Loucy (cell line): ENCODE results near the gene HSD17B4.

Experiments
- H2AFZ ChIP-seq: fragments of 200-600 bp; sonication (generic); 2 replicates; pipeline ENCODE4 v1.6.0; 2016; ENCODE audit warnings: antibody characterized with exemption, mild to moderate bottlenecking, low read length, moderate library complexity
- H3F3A ChIP-seq: fragments of 200-600 bp; 2 replicates; pipeline ENCODE4 v1.6.0; 2016; ENCODE audit warnings: antibody characterized with exemption, low read depth, mild to moderate bottlenecking
- H3K27me3 ChIP-seq: fragments of 200-600 bp; sonication (generic); 2 replicates; pipeline ENCODE4 v1.6.1; 2014; ENCODE audit warnings: low read length, mild to moderate bottlenecking; ENCODE audit not compliant: insufficient read depth, poor library complexity, severe bottlenecking
- H3K36me3 ChIP-seq: fragments of 200-600 bp; sonication (generic); 2 replicates; pipeline ENCODE4 v1.6.1; 2016; ENCODE audit warnings: low read length; ENCODE audit not compliant: insufficient read depth
- H3K4me1 ChIP-seq: fragments of 200-600 bp; sonication (generic); 2 replicates; pipeline ENCODE4 v1.5.1; 2014; ENCODE audit warnings: low read length, mild to moderate bottlenecking; ENCODE audit not compliant: insufficient read depth, poor library complexity, severe bottlenecking
- H3K4me2 ChIP-seq: fragments of 200-600 bp; sonication (generic); 2 replicates; pipeline ENCODE4 v1.6.0; 2014; ENCODE audit warnings: antibody characterized with exemption, low read length, low read depth, mild to moderate bottlenecking; ENCODE audit not compliant: poor library complexity, severe bottlenecking
- H3K4me3 ChIP-seq: fragments of 200-600 bp; sonication (generic); 2 replicates; pipeline ENCODE4 v1.5.1; 2014; ENCODE audit warnings: low read length, mild to moderate bottlenecking, mixed read lengths; ENCODE audit not compliant: poor library complexity, severe bottlenecking
- H3K79me2 ChIP-seq: fragments of 200-600 bp; sonication (generic); 2 replicates; pipeline ENCODE4 v1.6.1; 2014; ENCODE audit warnings: low read length; ENCODE audit not compliant: insufficient read depth
- H3K9ac ChIP-seq: fragments of 200-600 bp; sonication (generic); 2 replicates; pipeline ENCODE4 v1.6.0; 2014; ENCODE audit warnings: mild to moderate bottlenecking, low read depth, low read length, moderate library complexity; ENCODE audit not compliant: poor library complexity, severe bottlenecking
- H3K9me2 ChIP-seq: fragments of 200-600 bp; sonication (generic); replicated peaks from 2 replicates; pipeline ENCODE4 v1.6.1; 2016; ENCODE audit warnings: low read depth, low read length, mixed read lengths
- H3K9me3 ChIP-seq: fragments of 200-600 bp; sonication (generic); 2 replicates; pipeline ENCODE4 v1.6.1; 2014; ENCODE audit warnings: mild to moderate bottlenecking, antibody characterized with exemption, low read length, low read depth; ENCODE audit not compliant: insufficient read depth
- H4K20me1 ChIP-seq: fragments of 200-600 bp; sonication (generic); 2 replicates; pipeline ENCODE4 v1.6.0; 2014; ENCODE audit warnings: antibody characterized with exemption, low read length, mild to moderate bottlenecking; ENCODE audit not compliant: insufficient read depth, poor library complexity, severe bottlenecking
- EZH2phosphoT487 ChIP-seq: fragments of 200-600 bp; IDR thresholded peaks from 2 replicates; pipeline ENCODE4 v1.6.1; 2018; ENCODE audit warnings: antibody characterized with exemption, mild to moderate bottlenecking, moderate library complexity, borderline replicate concordance
- TF ChIP-seq, protein P1 (sequence below): fragments of 200-600 bp; sonication (generic); conservative IDR thresholded peaks from 2 replicates; pipeline ENCODE4 v1.5.1; 2014; ENCODE audit warnings: mild to moderate bottlenecking, antibody characterized with exemption, low read length

Gene HSD17B4

DNA sequence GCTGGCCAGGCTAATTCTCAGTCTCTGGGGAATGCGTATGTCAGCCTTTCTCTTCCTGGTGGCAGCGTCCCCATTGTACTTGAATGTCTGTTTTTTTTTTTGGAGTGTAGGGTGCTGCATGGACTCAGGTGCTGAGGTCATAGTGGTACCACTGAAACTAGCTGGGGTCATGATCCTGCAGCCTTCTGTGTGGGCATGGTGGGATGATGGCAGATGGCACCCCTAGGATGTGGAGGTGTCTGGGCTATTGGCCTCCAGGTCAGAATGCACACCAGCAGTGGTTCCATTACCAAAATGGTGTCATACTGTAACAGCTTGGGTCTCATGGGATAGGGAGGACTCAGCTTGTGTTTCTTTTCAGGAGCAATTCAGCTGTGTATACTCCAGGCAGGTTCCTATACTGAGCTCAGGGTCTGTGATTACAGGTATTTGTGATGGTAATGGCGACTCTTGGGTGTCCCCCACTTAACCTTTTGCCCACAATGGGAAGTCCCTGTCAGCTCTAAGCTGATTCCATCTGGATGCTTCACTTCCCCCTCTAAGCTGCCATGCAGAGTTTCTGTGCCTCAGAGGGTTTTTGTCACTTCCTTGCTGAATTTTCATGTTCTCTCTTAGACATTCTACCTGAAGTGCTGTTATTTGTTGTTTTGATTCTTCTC lies 17.9 kb downstream of the HSD17B4 start:
- peaks cover 8% of the 10 kb centered on the region; the same call in 1 of the 2 replicates for H3K79me2 ChIP-seq
- H3F3A ChIP-seq, result no peaks in the 10 kb centered on the region
- H3K4me1 ChIP-seq, result no peaks in the 10 kb centered on the region
- H3K4me2 ChIP-seq, result no peak overlapping the region
- no peaks in the 10 kb centered on the region for H3K9me3 ChIP-seq
- no peak overlapping the region for H2AFZ ChIP-seq
- H3K9ac ChIP-seq, result no peak overlapping the region
- no peaks in the 10 kb centered on the region; the same call in 1 of the 2 replicates for H3K36me3 ChIP-seq
- TF ChIP-seq, protein P1, sequence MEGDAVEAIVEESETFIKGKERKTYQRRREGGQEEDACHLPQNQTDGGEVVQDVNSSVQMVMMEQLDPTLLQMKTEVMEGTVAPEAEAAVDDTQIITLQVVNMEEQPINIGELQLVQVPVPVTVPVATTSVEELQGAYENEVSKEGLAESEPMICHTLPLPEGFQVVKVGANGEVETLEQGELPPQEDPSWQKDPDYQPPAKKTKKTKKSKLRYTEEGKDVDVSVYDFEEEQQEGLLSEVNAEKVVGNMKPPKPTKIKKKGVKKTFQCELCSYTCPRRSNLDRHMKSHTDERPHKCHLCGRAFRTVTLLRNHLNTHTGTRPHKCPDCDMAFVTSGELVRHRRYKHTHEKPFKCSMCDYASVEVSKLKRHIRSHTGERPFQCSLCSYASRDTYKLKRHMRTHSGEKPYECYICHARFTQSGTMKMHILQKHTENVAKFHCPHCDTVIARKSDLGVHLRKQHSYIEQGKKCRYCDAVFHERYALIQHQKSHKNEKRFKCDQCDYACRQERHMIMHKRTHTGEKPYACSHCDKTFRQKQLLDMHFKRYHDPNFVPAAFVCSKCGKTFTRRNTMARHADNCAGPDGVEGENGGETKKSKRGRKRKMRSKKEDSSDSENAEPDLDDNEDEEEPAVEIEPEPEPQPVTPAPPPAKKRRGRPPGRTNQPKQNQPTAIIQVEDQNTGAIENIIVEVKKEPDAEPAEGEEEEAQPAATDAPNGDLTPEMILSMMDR, result no peak
- H3K9me2 ChIP-seq, result no peaks in the 10 kb centered on the region
- no peak overlapping the region for H3K4me3 ChIP-seq
- no peaks in the 10 kb centered on the region for H3K27me3 ChIP-seq
- H4K20me1 ChIP-seq, result no peaks in the 10 kb centered on the region

DNA sequence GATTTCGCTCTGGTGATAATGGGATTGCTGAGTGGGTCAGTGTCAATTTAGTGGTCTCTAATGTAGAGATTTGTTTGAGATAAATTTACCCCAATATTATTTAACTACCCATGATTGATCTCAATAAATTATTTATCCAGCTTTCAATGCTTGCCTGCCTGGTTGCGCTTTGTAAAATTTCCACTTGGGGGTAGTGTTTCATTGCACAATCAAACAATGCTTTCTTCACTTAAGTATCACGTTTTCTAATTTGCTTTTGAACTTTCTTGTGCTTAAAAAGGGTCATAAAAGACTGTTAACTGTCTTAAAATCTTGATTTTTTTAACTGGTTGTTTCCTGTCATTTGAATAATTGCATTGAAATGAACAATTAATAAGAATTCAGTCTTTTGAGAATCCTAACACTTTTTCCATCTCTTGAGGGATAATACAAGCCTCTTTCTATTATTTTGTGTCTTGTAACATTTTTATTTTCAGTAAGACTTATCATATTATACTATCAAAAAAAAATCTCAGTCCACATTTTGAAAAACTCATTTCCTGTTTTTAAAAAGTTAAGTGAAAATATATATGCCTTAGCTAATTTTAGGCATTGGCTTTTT lies 18.7 kb downstream of the HSD17B4 start:
- TF ChIP-seq, protein P1, result peak; percentile 70
- no peak for TF ChIP-seq EZH2phosphoT487

DNA sequence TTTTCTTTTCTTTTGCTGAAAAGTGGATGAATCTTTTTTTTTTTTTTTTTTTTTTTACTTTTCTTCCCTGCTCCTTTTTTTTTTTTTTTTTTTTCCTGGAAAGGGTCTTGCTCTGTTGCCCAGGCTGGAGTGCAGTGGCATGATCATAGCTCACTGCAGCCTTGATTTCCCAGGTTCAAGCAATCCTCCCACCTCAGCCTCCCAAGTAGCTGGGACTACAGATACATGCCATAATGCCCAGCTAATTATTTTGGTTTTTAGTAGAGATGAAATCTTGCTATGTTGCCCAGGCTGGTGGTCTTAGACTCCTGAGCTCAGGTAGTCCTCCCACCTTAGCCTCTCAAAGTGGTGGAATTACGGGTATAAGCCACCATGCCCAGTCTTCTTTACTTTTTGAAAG lies 20.9 kb downstream of the HSD17B4 start:
- Histone ChIP-seq H3F3A (no peaks in the 10 kb centered on the region), H3K4me3 (no peak overlapping the region), H3K9me3 (no peaks in the 10 kb centered on the region), H3K9me2 (no peaks in the 10 kb centered on the region), H3K9ac (no peak overlapping the region), H3K36me3 (peaks cover 12% of the 10 kb centered on the region; the same call in 1 of the 2 replicates), H4K20me1 (no peaks in the 10 kb centered on the region), H3K4me2 (no peak overlapping the region), H3K4me1 (no peaks in the 10 kb centered on the region), H3K79me2 (peaks cover 8% of the 10 kb centered on the region; the same call in 1 of the 2 replicates), H3K27me3 (no peaks in the 10 kb centered on the region), H2AFZ (no peak overlapping the region)
- TF ChIP-seq, protein P1, result no peak
- no peak for TF ChIP-seq EZH2phosphoT487

More for the DNA sequence above, 18.7 kb downstream of the HSD17B4 start:
- Histone ChIP-seq H3K9me3 (no peaks in the 10 kb centered on the region), H3K4me3 (no peak overlapping the region), H3K4me2 (no peak overlapping the region), H3K9ac (no peak overlapping the region), H4K20me1 (no peaks in the 10 kb centered on the region), H3K9me2 (no peaks in the 10 kb centered on the region), H3K4me1 (no peaks in the 10 kb centered on the region), H3K27me3 (no peaks in the 10 kb centered on the region), H3K79me2 (peaks cover 8% of the 10 kb centered on the region; the same call in 1 of the 2 replicates), H3F3A (no peaks in the 10 kb centered on the region), H2AFZ (0 out of 2 replicates have a peak overlapping the region, but pooled peaks have one; percentile 43), H3K36me3 (peaks cover under 1% of the 10 kb centered on the region; the same call in 1 of the 2 replicates)
